ENCODE measurements around the gene TFB1M.
"Not testable (repeated sequence)": the region's sequence is repeated elsewhere in the genome, so short reads cannot be mapped to it uniquely, and the experiment has no call there.

Gene TFB1M

GRCh38 chr6:155297669-155298068 is 16.6 kb downstream of the TFB1M start:
- no peak for DNase-seq (ENCODE audit: low spot score)

- no peak for DNase-seq (ENCODE audit: low spot score)
Measured at GRCh38 chr6:155292711-155293110, 21.6 kb downstream of the TFB1M start.

GRCh38 chr6:155291291-155291690 is 23.0 kb downstream of the TFB1M start:
- DNase-seq (ENCODE audit: low spot score), result no peak

DNA sequence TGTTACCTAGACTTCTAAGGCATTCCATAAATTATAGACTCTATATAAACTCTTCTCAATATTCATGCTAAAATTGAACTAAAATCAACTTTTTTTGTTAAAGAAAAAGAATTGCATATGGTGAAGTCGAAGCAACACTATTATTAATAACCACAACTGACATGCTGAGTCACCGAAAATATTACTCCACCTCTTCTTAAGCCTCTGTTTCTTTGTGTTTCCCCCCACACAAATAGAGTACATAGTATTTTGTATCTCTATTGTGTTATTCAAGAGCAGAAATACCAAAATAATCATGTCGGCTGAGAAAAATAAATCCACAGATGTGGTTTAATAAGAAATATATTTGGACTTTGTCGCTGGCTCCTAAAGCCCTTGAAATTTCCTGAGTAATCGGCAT is 23.8 kb downstream of the TFB1M start:
- no peak for DNase-seq (ENCODE audit: low spot score)

GRCh38 chr6:155287762-155288161 is 26.5 kb downstream of the TFB1M start:
- no peak for DNase-seq (ENCODE audit: low spot score)

GRCh38 chr6:155284775-155285174 is 29.5 kb downstream of the TFB1M start:
- DNase-seq (ENCODE audit: low spot score), result no peak

- DNase-seq (ENCODE audit: low spot score), result no peak
Measured at GRCh38 chr6:155278319-155279049, 35.8 kb downstream of the TFB1M start.

DNA sequence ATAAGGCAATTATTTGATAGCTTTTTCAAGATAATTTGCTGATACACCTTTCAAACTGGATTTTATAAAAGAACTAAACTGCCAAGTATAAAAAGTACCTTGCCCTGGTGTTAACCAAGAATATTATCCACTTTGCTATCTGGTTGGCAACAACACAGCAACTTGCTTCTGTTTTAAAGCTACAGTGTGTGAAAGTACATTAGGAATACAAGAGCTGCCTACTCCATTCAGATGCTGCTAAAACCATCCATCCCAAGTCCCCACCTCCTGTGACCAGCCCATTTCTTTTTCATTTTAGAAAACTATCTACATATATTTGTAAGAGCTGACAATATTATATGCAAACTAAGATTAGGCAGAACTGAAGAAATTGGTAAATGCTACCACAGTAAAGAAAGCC is 37.6 kb downstream of the TFB1M start:
- DNase-seq (ENCODE audit: low spot score), result no peak

DNA sequence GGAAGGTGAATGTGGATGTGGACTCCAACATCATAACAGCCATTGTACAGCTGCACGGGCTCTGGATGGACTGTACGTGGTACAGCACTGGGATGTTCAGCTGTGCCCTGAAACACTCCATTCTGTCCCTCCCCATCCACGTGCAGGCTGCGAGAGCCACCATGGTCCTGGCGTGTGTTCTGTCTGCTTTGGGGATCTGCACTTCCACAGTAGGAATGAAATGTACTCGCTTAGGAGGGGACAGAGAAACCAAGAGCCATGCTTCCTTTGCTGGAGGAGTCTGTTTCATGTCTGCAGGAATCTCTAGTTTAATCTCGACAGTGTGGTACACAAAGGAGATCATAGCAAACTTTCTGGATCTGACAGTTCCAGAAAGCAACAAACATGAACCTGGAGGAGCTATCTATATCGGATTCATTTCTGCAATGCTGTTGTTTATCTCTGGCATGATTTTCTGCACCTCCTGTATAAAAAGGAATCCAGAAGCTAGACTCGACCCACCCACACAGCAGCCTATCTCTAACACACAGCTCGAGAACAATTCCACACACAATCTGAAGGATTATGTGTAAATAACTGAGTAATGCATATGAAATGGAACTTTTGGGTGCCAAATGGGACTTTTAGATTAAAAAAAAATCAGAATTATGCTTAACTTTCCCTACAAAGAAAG is 38.3 kb downstream of the TFB1M start:
- DNase-seq (ENCODE audit: low spot score), result no peak

DNA sequence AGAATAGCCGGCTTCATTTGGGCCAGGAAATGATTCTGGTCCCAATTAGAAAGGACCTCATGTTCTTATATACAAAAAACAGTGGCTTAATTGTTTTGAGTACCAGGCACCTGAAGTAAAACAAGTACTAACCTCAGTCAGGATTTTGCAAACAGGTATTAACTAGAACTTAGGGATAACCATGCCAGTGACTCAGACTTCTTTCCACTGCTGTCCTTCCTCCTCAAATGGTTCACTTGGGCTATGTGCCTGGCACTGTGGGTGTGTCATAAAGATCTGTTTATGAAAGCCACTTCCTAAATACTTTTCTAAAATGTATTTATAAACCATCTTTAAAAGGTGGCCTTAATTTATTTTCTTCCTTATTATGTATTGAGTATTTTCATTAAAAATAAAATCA is 39.8 kb downstream of the TFB1M start:
- DNase-seq (ENCODE audit: low spot score), result no peak

- no peak for DNase-seq (ENCODE audit: low spot score)
Measured at GRCh38 chr6:155274106-155274505, 40.2 kb downstream of the TFB1M start.

DNA sequence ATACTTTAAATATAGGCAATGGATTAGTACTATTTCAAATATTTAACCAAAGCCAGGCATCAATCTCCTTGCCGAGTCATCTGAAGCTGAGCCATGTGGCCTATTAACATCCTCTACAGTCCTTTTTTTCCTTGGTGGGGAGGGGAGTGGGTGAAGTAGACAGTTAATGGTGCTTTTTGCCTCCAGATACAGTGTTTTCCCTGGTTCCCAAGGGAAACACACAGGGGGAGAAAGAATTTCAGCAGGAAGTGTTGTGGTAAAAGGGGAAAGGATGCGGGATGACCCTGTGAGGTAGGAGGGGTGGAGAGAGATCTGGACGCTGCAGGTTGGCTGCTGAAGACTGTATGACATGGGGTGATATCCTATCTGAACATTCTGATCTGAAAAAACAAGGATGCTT is 40.9 kb downstream of the TFB1M start:
- no peak for DNase-seq (ENCODE audit: low spot score)

DNA sequence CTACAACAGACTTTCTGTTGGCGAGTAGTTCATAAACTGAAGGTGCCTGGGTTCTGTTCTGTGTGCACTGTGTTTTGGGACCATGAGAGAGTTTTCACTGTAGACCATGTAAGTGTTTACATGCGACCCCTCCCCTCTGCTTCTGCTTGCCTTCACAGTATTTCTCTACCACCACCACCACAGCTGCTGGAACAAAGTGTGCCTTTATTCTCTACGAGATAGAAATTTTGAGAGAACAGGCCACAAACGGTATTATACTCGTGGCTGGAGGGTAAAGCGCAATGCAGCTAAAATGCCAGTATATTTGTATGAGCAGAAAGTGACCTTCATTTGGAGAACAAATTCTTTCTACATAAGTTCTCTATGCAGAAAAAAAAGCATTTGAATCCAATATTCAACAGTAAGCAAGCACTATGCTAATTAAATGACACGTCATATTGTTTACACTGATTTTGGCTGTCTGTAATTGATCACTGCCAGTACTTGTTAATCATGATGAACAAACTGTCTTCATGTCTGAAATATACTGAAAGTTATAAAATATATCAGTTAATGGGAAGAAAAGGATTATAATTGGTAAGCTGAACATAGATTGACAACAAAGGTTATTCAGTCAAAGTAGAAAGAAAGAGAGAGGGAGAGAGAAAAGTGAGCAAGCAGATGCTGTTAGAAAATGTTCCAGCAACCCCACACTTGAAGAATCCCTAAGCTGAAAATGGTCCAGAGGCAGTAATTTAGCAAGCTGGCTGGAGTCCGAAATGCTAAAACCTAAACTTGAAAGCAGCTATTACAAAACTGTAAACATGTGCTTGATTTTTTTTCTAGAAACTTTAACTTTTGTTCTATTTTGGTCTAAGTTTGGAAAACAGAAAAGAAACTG is 41.7 kb downstream of the TFB1M start:
- no peak for DNase-seq (ENCODE audit: low spot score)

- no peak for DNase-seq (ENCODE audit: low spot score)
Measured at GRCh38 chr6:155271145-155271544, 43.1 kb downstream of the TFB1M start.

GRCh38 chr6:155270561-155271091 is 43.7 kb downstream of the TFB1M start:
- DNase-seq (ENCODE audit: low spot score), result no peak

GRCh38 chr6:155269765-155270164 is 44.5 kb downstream of the TFB1M start:
- DNase-seq (ENCODE audit: low spot score), result no peak

- DNase-seq (ENCODE audit: low spot score), result not testable (repeated sequence)
Measured at GRCh38 chr6:155268088-155268867, 46.0 kb downstream of the TFB1M start.

DNA sequence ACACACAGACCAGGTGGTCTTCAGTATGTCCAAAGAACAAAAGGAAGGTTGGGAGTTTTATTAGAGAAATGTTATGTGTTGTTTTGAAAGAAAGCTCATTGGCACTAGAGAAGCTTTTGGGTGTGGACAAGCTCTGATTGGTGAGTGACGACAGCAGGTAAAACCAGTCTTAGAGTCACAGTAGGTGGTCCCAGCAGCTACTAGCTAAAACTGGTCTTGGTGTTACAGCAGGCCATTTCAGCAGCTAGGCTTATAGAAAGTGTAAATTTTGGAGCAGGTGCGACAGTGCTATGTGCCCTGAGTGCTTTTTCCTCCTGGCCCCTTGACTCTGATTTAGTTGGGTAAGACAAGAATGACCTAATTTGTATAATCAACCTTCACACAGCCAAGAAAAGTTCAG is 46.9 kb downstream of the TFB1M start:
- no peak for DNase-seq (ENCODE audit: low spot score)

DNA sequence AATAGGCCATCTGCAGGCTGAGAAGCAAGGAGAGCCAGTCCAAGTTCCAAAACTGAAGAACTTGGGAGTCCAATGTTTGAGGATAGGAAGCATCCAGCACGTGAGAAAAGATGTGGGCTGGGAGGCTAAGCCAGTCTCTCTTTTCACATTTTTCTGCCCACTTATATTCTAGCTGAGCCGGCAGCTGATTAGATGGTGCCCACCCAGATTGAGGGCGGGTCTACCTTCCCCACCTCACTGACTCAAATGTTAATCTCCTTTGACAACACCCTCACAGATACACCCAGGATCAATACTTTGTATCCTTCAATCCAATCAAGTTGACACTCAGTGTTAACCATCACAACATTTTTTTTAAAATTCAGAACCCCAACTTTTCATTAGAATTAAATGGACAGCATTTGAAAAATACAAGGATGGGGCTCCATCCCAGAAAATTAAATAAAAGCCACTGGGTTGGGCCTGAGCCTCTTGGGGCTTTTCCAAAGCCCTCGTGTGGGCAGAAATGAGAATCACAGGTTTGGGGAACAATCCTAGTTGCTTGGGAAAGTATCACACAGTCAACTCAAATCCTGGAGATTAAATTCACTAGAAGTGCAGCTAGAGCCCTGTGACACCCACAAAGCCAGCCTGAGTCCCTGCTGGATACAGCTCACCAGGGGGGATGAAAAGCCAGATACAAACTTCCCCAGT is 48.3 kb downstream of the TFB1M start:
- no peak for DNase-seq (ENCODE audit: low spot score)

GRCh38 chr6:155264693-155265320 is 49.5 kb downstream of the TFB1M start:
- no peak for DNase-seq (ENCODE audit: low spot score)
